ENCODE results near the gene SLC5A9. TPM values are rescaled to one million over a fixed set of nuclear protein-coding genes. Genes with fewer than 3 reads are reported as not detected.

SLC5A9 gene
- total RNA-seq, 4 donors from 2014 or later, result 0.42 to 1.3 TPM; not detected in 2

GRCh38 chr1:48203287-48203900 is 19.1 kb upstream of the SLC5A9 start:
- WGBS, result 81% methylated on average over 3 of the region's 3 CpGs
- H3K9me3 ChIP-seq, result no peaks in the 10 kb centered on the region
- H3K4me3 ChIP-seq, result no peak overlapping the region
- H3K27ac ChIP-seq (replicated peaks in 1 of 4), result no peak overlapping the region
- intact Hi-C loops (cut with DNase I), result loop anchor here (10.0 kb wide), 1 partner anchor 469 kb away; no protein-coding TSS in a partner anchor
- H3K4me1 ChIP-seq, result peaks cover 0 to 59% (median 45%) of the 10 kb centered on the region in 4 donors
- no peaks in the 10 kb centered on the region for H3K27me3 ChIP-seq
- peak; percentile 56 to 70 (median 56) for TF ChIP-seq CTCF (IDR thresholded peaks at IDR 0.05)
- TF ChIP-seq POLR2A (IDR thresholded peaks at IDR 0.05; ENCODE audit: low read depth), result no peak
- TF ChIP-seq EP300 (IDR thresholded peaks at IDR 0.05), result no peak
- no peak for TF ChIP-seq POLR2AphosphoS5 (IDR thresholded peaks at IDR 0.05)
- H3K36me3 ChIP-seq, result no peaks in the 10 kb centered on the region
- DNase-seq (ENCODE audit: extremely low spot score), result no peak

GRCh38 chr1:48205522-48205921 is 17.0 kb upstream of the SLC5A9 start:
- intact Hi-C loops (cut with DNase I), result loop anchor here (10.0 kb wide), 1 partner anchor 471 kb away; no protein-coding TSS in a partner anchor
- 79% methylated on average over 5 of the region's 5 CpGs for WGBS
- peaks cover 0 to 44% (median 30%) of the 10 kb centered on the region in 4 donors for H3K4me1 ChIP-seq

GRCh38 chr1:48206371-48206770 is 16.1 kb upstream of the SLC5A9 start:
- DNase-seq (ENCODE audit: extremely low spot score), result no peak
- H3K36me3 ChIP-seq, result no peaks in the 10 kb centered on the region
- no peak overlapping the region for H3K4me3 ChIP-seq
- intact Hi-C loops (cut with DNase I), result loop anchor here (10.0 kb wide), 1 partner anchor 472 kb away; no protein-coding TSS in a partner anchor
- 90% methylated on average over 5 of the region's 5 CpGs for WGBS
- peaks cover 0 to 36% (median 25%) of the 10 kb centered on the region in 4 donors for H3K4me1 ChIP-seq
- no peaks in the 10 kb centered on the region for H3K9me3 ChIP-seq
- TF ChIP-seq EP300 (IDR thresholded peaks at IDR 0.05), result no peak
- no peak for TF ChIP-seq POLR2A (IDR thresholded peaks at IDR 0.05; ENCODE audit: low read depth)
- no peak for TF ChIP-seq CTCF (IDR thresholded peaks at IDR 0.05)
- no peak for TF ChIP-seq POLR2AphosphoS5 (IDR thresholded peaks at IDR 0.05)
- no peaks in the 10 kb centered on the region for H3K27me3 ChIP-seq
- H3K27ac ChIP-seq (replicated peaks in 1 of 4), result no peak overlapping the region

More at GRCh38 chr1:48205522-48205921, 17.0 kb upstream of the SLC5A9 start:
- no peaks in the 10 kb centered on the region for H3K9me3 ChIP-seq
- no peak overlapping the region for H3K27ac ChIP-seq (replicated peaks in 1 of 4)
- DNase-seq (ENCODE audit: extremely low spot score), result peak; percentile 34
- no peaks in the 10 kb centered on the region for H3K36me3 ChIP-seq
- TF ChIP-seq POLR2A (IDR thresholded peaks at IDR 0.05; ENCODE audit: low read depth) (no peak), POLR2AphosphoS5 (IDR thresholded peaks at IDR 0.05) (no peak), CTCF (IDR thresholded peaks at IDR 0.05) (no peak), EP300 (IDR thresholded peaks at IDR 0.05) (no peak)
- H3K4me3 ChIP-seq, result no peak overlapping the region
- H3K27me3 ChIP-seq, result no peaks in the 10 kb centered on the region

- Histone ChIP-seq H3K27ac (replicated peaks in 1 of 4) (no peak overlapping the region), H3K9me3 (no peaks in the 10 kb centered on the region), H3K27me3 (no peaks in the 10 kb centered on the region), H3K36me3 (no peaks in the 10 kb centered on the region), H3K4me1 (peaks cover 0 to 29% (median 20%) of the 10 kb centered on the region in 4 donors), H3K4me3 (no peak overlapping the region)
- intact Hi-C loops (cut with DNase I), result loop anchor here (10.0 kb wide), 1 partner anchor 472 kb away; no protein-coding TSS in a partner anchor
- TF ChIP-seq POLR2A (IDR thresholded peaks at IDR 0.05; ENCODE audit: low read depth), result no peak
- TF ChIP-seq POLR2AphosphoS5 (IDR thresholded peaks at IDR 0.05), result no peak
- no peak for TF ChIP-seq CTCF (IDR thresholded peaks at IDR 0.05)
- TF ChIP-seq EP300 (IDR thresholded peaks at IDR 0.05), result no peak
- peak; percentile 68 for DNase-seq (ENCODE audit: extremely low spot score)
- 90% methylated on average over 2 of the region's 3 CpGs for WGBS
These were observed 15.4 kb upstream of the SLC5A9 start for GRCh38 chr1:48207131-48207530.

Data from esophagus muscularis mucosa (tissue), 4 donors.